NCI-H2171 (cell line): ENCODE data around the gene SH3RF3.

Experiments used
- DNase-seq: peaks from one replicate; lab custom pipeline; 2025; lab: John Stamatoyannopoulos, UW

The SH3RF3 gene

GRCh38 chr2:109377976-109378375 lies 249.0 kb downstream of the SH3RF3 start:
- DNase-seq = no peak

- DNase-seq = no peak
Measured at GRCh38 chr2:109378682-109379081, 249.7 kb downstream of the SH3RF3 start.

DNA sequence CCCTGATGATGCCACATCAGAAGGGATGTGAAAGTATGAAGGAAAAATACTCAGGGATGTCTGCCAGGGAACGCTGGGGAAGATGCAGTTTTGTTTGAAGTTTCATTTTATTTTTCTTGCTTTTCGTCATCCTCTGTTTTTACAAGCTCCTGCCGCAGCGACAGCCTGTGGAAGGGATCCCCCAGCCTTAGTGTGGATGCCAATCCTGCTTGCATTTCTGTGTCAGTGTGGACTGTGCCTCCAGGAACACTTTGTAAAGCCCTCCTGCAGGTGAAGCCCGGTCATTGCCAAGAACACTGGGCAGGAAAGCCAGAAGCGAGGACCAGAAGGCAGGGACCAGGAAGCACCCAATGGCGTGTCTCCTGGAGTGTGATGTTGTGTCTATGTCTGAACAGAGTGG lies 250.5 kb downstream of the SH3RF3 start:
- DNase-seq = no peak

DNA sequence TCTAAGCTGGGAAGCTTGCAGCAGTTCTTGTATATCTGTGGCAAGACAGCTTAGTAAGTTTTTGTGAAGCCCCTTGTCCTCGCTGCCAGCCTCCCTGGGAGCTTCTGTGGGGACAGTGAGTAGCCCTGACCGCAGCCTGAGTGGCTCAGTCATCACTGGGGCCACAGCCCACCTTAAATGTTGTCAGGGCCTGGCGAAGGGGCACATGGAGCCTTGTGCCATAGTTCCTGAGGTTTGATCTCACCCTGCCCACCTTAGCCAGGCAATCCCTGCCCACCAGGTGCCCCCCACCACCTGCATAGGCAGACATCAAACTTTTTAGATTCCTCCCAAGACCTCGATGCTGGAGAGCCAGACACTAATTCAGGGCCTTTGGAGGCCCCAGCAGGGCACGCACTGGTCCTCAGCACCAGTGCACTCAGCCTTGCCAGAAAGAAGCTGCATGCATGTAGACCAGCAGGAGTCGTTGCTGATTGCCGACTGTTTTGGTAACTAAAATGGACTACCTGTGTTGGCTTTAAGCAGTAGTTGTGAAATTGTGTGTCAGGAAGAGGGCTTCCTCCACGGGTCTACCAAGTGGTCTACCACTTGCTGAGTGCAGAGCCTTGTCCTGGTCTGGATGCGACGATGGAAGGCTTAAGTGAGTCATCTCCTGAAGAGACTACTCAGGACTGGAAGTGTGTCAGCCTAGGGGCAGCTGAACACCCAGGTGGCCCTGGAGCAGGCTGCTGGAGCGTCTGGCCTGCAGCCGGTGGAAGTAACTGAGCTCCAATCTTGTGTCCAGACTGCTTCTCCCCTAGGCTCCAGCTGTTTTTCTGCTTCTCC lies 251.7 kb downstream of the SH3RF3 start:
- DNase-seq = no peak

GRCh38 chr2:109381327-109381820 lies 252.4 kb downstream of the SH3RF3 start:
- DNase-seq = no peak

GRCh38 chr2:109382226-109382895 lies 253.4 kb downstream of the SH3RF3 start:
- no peak for DNase-seq

DNA sequence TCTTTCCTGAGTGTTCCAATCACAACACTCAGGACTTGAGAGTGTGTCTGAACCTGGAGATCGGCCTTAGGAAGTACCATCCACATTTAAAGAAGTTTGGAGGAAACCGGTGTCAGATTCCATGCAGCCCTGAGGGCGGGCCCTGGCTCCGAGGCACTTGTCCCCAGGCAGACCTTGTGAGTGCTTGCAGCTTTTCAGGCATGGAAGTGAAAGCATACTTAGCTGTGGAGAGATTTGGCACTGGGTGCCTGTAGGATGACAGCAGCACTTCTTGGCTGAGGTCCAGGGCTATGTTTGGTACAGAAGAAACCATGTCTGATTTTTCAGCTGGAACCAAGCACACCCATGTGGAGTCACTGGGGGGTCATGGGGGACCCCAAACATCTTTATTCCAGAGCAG lies 253.9 kb downstream of the SH3RF3 start:
- peak; percentile 60 for DNase-seq

- DNase-seq = no peak
Measured at GRCh38 chr2:109383505-109384307, 254.7 kb downstream of the SH3RF3 start.

DNA sequence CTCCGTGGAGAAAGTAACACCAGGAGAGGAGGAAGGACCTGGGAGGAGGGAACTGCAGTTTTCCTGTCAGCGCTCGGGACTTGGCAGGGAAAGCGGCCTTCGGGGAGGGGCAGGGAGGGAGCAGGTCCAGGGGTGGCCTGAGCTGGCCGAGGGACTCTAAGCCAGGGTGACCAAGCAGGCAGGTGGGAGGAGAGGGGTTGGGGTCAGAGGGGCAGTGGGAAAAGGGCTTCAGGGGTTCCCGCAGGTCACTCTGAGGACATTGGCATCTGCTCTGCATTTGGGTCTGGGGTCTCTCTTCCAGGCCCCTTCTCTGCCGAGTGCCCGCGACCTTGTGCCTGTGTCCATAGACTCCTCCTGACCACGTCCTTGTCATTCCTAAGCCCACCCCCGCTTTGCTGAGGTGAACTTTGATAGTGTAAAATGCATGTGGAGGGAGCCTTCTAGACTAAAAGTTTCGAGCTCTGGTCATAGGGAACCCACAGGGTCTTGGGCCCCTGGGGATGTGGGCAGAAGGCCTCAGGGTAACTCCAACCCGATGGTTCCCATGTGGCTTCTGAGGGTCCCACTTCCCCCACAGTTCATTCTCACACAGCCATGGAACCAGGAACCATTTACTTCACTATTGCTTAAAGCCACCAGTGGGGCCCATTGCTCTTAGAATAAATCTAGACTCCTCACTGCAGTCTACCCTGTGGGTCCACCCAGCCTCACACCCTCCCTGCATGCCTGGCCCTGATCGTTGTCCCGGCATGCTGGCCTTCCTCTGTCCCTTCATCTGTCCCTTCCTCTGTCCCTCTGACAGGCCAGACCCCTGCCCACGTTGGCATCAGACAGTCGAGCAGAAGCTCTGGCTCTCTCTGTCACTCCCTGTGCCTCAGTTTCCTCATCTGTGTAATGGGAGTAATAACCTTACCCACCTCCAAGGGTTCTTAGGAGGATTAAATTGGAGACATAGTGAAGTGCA lies 255.6 kb downstream of the SH3RF3 start:
- no peak for DNase-seq

GRCh38 chr2:109385506-109385905 lies 256.5 kb downstream of the SH3RF3 start:
- no peak for DNase-seq

- DNase-seq = no peak
Measured at GRCh38 chr2:109386004-109386695, 257.1 kb downstream of the SH3RF3 start.

DNA sequence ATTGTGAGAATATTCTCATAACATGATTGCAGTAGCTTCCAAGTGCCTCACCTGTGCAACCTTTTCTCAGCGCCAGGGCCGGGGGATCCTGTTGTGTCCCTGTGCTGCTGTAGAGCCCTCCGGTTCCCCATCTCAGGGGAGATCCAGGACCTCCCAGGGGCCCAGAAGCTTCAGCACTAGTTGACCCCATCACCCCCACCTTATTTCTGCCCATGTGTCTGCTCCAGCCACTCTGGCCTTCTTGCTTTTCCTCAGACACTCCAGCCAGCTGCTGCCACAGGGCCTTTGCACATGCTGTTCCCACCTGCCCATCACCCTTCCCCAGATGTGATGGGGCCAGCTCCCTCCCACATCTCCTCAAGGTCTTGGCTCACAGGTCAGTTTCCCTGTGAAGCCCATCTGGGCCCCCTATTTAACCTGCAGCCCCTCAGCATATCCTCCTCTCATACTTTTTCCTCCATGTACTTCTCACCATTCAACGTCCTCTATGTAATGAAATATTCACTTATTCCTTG lies 258.3 kb downstream of the SH3RF3 start:
- DNase-seq = no peak

DNA sequence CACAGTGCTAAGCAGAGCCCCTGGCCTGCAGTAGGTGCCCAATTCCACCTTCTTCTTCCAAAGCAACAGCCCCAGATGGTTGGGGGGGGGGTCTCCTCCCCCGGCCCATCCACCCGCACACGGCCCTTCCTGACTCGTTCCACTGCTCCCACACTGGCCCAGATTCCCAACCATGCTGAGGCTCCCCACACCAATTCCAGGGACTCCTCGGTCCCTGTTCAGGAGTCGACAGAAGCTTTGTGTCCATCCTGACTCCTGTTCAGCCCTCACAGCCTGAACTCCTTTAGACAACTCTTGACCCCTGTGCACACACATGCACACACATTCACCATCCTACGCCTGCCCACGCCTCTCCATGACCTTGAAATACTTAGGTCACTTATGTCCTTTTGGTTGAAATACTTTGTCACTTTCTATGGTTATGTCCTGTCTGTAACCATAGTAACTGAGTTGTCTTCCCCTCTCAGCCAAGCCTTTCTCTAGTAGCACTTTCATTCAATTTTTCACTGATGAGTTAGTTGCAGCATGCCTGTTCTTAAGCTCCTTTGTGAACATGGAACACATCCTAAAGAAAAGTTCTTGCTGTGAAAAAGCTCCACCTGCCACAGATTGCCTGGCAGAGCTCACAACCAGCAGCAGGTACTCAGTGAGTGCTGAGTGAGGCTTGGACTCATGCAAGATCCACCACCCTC lies 258.9 kb downstream of the SH3RF3 start:
- DNase-seq = no peak

GRCh38 chr2:109391243-109391642 lies 262.2 kb downstream of the SH3RF3 start:
- no peak for DNase-seq

DNA sequence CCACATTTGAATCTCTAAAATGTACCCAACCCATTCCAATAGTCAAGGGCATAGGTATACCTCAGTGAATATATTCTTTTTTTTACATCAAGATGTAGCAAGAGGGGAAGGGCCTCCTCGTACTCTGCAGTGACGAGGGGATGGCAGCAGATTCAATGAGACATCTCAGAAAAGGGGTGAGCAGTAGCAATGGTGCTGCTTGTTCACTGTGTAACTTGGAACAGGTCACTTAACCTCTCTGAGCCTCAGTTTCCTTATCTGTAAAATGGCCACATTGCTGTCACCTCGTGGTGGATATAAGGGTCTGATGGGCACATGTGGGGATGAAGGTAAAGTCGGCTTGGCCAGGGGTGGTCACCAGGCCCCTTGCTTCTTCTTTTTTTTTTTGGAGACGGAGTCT lies 263.1 kb downstream of the SH3RF3 start:
- no peak for DNase-seq

DNA sequence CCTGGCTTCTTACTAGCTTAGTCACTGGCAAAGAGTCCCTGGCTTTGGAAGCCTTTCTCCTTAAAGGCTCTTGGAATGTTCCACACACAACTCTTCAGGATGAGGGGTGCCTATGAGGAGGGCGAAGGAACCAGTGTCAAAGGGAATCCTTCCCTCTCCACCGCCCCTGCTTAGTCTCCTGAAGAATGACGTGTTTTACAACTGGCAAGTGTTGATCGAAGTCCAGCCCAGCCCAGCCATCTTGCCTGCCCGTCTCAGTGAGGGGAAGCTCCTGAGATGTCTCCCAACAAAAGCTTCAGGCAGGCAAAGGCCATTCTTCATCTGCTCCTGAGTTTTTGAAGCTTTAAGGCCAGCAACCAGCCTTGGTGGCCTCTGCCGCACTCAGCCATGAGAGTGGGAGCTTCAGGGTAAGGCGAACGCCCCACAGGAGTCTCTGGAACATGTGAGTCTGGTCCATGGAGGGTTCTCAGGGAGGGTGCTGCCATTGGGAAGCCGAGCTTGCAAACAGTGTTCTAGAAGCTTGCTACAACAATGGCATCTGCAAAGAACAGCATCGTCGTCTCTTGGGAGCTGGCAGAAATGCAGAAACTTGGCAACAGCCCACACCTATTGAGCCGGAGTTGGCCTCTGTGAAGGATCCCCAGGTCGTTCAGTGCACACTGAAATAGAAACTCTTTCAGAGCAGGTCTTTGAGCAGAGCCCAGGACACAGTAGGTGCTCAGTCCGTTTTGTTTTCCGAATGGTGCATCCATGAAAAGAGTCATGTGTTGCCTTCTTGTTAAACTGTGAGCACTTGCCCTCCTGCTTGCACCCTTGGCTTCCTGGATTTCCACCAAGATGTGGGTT lies 264.0 kb downstream of the SH3RF3 start:
- no peak for DNase-seq

DNA sequence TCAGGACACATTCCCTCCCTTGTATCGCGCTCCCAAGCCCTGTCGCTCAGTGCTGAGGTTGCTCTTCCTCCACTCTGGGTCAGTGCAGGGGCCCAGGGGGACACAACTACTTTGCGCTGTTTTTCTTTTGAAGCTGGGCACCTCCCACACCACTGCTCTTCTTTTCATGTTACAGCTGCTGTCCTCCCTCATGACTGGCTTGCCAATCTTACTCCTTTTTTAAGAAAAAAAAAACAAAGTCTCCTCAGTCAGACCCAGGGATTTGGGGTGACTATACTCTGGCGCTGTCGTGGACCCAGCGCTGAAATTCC lies 264.6 kb downstream of the SH3RF3 start:
- DNase-seq = no peak

- DNase-seq = no peak
Measured at GRCh38 chr2:109395494-109396201, 266.6 kb downstream of the SH3RF3 start.
